Ascending aorta (tissue), 2 donors: ENCODE results near the gene C1QL2. TPM values are rescaled to one million over a fixed set of nuclear protein-coding genes. Genes with fewer than 3 reads are reported as not detected.

ENCODE experiments used
- DNase-seq, 2 donors: peaks; one replicate each; pipeline ENCODE4 v3.0.0-alpha.2; 2019; ENCODE audit warnings: low spot score in 2 of 2
- H3K27ac ChIP-seq, 2 donors: fragments of 200-600 bp; sonication (generic); one replicate each; pipeline ENCODE4 v1.5.1; 2016 to 2017; ENCODE audit warnings: mild to moderate bottlenecking in 1 of 2
- H3K27me3 ChIP-seq: fragments of 200-600 bp; sonication (generic); one replicate; pipeline ENCODE4 v1.5.1; 2017
- H3K36me3 ChIP-seq, 2 donors: fragments of 200-600 bp; sonication (generic); one replicate each; pipeline ENCODE4 v1.5.1; 2016
- H3K4me1 ChIP-seq, 2 donors: fragments of 200-600 bp; sonication (generic); one replicate each; pipeline ENCODE4 v1.5.1; 2016 to 2017; ENCODE audit warnings: mild to moderate bottlenecking in 1 of 2
- H3K4me3 ChIP-seq, 2 donors: fragments of 200-600 bp; sonication (generic); one replicate each; pipeline ENCODE4 v1.5.1; 2016 to 2017; ENCODE audit warnings: mild to moderate bottlenecking in 1 of 2
- H3K9me3 ChIP-seq, 2 donors: fragments of 200-600 bp; sonication (generic); one replicate each; pipeline ENCODE4 v1.5.1; 2016
- CTCF ChIP-seq, 3 experiments: fragments of 200-600 bp in 2 of 3; fragments of 450-650 bp in 1 of 3; sonication (generic) in 2 of 3; IDR thresholded peaks; one replicate each; pipeline ENCODE4 v1.5.1; 2016 to 2019; ENCODE audit warnings: antibody characterized with exemption in 3 of 3, mild to moderate bottlenecking in 1 of 3, moderate library complexity in 1 of 3
- intact Hi-C: fragments of 100-400 bp; cut with DNase I; formaldehyde crosslinking; loops from one replicate; pipeline ENCODE4 v1.15.1; 2023
- total RNA-seq: library from RNA; depleted of rRNA; stranded (reverse); fragments of >200 nt; gene quantifications from one replicate; pipeline ENCODE4 v1.1.0, GENCODE V29; 2016

C1QL2 gene
- total RNA-seq, 1 donor from 2014 or later, result 11.6 TPM

GRCh38 chr2:119111115-119111975 lies 47.2 kb downstream of the C1QL2 start:
- Histone ChIP-seq H3K4me1 (no peaks in the 10 kb centered on the region), H3K27me3 (no peaks in the 10 kb centered on the region), H3K9me3 (no peaks in the 10 kb centered on the region), H3K4me3 (no peak overlapping the region), H3K36me3 (no peaks in the 10 kb centered on the region), H3K27ac (no peak overlapping the region)
- intact Hi-C loops, result no loop called here
- TF ChIP-seq CTCF (IDR thresholded peaks at IDR 0.05), result no peak
- DNase-seq, result peak in 1 of 2 donors; percentile 21

- DNase-seq, result peak in 1 of 2 donors; percentile 22
- Histone ChIP-seq H3K9me3 (no peaks in the 10 kb centered on the region), H3K4me1 (no peaks in the 10 kb centered on the region), H3K36me3 (no peaks in the 10 kb centered on the region), H3K27ac (no peak overlapping the region), H3K4me3 (no peak overlapping the region), H3K27me3 (no peaks in the 10 kb centered on the region)
- intact Hi-C loops, result no loop called here
- TF ChIP-seq CTCF (IDR thresholded peaks at IDR 0.05), result no peak
These were observed 48.7 kb downstream of the C1QL2 start for GRCh38 chr2:119109866-119110265.

GRCh38 chr2:119108186-119108585 lies 50.4 kb downstream of the C1QL2 start:
- no peaks in the 10 kb centered on the region for H3K4me1 ChIP-seq
- no peak overlapping the region for H3K27ac ChIP-seq
- no peaks in the 10 kb centered on the region for H3K27me3 ChIP-seq
- H3K36me3 ChIP-seq, result no peaks in the 10 kb centered on the region
- DNase-seq, result no peak
- TF ChIP-seq CTCF (IDR thresholded peaks at IDR 0.05), result no peak
- no peak overlapping the region for H3K4me3 ChIP-seq
- intact Hi-C loops, result no loop called here
- no peaks in the 10 kb centered on the region for H3K9me3 ChIP-seq

GRCh38 chr2:119106301-119106897 lies 52.2 kb downstream of the C1QL2 start:
- H3K36me3 ChIP-seq, result no peaks in the 10 kb centered on the region
- intact Hi-C loops, result no loop called here
- no peak for TF ChIP-seq CTCF (IDR thresholded peaks at IDR 0.05)
- no peaks in the 10 kb centered on the region for H3K27me3 ChIP-seq
- DNase-seq, result no peak
- no peaks in the 10 kb centered on the region for H3K9me3 ChIP-seq
- H3K4me3 ChIP-seq, result no peak overlapping the region
- H3K27ac ChIP-seq, result no peak overlapping the region
- no peaks in the 10 kb centered on the region for H3K4me1 ChIP-seq

Other genes starting within 250 kb of the C1QL2 start
- 28.4 TPM for gene MARCO, start 216.6 kb downstream of the C1QL2 start, total RNA-seq
- gene STEAP3, start 65.1 kb upstream of the C1QL2 start, total RNA-seq, result 34.5 TPM
- not detected for gene C2orf76, start 208.1 kb upstream of the C1QL2 start, total RNA-seq
- 11.2 TPM for gene DBI, start 208.2 kb upstream of the C1QL2 start, total RNA-seq